C4-2B (cell line): ENCODE measurements around the gene USP53.
"Not testable (repeated sequence)": the region's sequence is repeated elsewhere in the genome, so short reads cannot be mapped to it uniquely, and the experiment has no call there.

ENCODE experiments used
- H3K27ac ChIP-seq: fragments of 450-650 bp; 2 replicates; pipeline ENCODE4 v1.5.1; 2017
- ZFX ChIP-seq: fragments of 450-650 bp; IDR thresholded peaks from 2 replicates; pipeline ENCODE4 v1.6.1; 2017
- TF ChIP-seq, protein P1 (sequence below): fragments of 450-650 bp; conservative IDR thresholded peaks from 2 replicates; pipeline ENCODE4 v1.5.1; 2017; ENCODE audit warnings: mild to moderate bottlenecking

Gene USP53

DNA sequence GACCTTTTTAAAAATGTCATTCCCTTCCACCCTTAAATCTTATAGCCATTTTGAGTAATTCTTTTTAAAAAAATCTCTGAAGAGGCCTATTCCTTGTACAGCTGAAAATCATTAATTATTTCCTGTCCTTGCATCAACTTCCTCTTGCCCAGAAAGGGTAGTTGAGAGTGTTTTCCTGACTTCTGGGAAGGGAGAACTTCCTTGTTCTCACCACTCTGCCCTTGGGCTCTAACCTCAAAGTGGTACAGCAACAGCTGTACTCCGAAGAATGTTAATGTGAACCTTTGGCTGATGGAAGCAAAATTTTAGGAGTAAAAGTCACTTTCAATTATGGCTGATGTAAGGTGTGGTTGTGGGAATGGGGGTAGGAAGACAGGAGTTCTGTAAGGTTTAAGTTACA lies 124.5 kb downstream of the USP53 start:
- H3K27ac ChIP-seq = no peak overlapping the region
- TF ChIP-seq, protein P1, sequence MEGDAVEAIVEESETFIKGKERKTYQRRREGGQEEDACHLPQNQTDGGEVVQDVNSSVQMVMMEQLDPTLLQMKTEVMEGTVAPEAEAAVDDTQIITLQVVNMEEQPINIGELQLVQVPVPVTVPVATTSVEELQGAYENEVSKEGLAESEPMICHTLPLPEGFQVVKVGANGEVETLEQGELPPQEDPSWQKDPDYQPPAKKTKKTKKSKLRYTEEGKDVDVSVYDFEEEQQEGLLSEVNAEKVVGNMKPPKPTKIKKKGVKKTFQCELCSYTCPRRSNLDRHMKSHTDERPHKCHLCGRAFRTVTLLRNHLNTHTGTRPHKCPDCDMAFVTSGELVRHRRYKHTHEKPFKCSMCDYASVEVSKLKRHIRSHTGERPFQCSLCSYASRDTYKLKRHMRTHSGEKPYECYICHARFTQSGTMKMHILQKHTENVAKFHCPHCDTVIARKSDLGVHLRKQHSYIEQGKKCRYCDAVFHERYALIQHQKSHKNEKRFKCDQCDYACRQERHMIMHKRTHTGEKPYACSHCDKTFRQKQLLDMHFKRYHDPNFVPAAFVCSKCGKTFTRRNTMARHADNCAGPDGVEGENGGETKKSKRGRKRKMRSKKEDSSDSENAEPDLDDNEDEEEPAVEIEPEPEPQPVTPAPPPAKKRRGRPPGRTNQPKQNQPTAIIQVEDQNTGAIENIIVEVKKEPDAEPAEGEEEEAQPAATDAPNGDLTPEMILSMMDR = no peak
- no peak for TF ChIP-seq ZFX

DNA sequence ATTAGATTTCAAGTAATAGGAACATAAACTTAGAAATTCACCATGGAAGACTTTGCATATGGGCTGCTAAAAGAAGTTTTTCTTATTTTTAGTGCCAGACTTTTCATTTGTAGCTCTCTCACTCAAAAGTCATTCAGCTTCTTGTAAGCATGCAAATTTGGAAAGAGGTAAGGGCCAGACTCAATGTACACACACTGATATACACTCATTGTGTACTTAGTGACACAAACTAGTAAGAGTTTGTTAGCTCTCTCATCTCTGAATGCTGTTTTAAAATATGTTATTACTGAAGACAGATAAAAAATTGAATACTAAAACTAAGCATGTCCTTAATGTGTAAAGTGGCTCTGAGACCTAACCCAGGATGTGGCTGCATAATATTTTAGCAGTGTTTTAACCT lies 127.4 kb downstream of the USP53 start:
- H3K27ac ChIP-seq = not testable (repeated sequence)

DNA sequence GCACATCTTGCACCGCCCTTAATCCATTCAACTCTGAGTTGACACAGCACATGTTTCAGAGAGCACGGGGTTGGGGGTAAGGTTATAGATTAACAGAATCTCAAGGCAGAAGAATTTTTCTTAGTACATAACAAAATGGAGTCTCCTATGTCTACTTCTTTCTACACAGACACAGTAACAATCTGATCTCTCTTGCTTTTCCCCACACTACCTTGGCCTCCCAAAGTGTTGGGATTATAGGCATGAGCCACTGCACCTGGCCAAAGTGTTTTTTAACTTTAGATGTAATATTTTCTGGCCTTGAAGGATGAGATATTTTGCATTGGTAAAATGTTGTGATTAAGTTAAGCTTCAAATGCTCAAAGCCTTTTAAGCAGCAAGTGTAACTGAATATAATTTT lies 130.8 kb downstream of the USP53 start:
- H3K27ac ChIP-seq = not testable (repeated sequence)
